T-cell (primary cell): ENCODE results near the gene IRF3. TPM values are rescaled to one million over a fixed set of nuclear protein-coding genes. Genes with fewer than 3 reads are reported as not detected.

Experiments used
- ATAC-seq, 4 experiments: fragments of 200-7000 bp in 3 of 4; fragments of 150-1000 bp in 1 of 4; cut with Tn5 transposase; replicated peaks in 1 of 4; 1 replicate in 3 of 4; 2 replicates in 1 of 4; pipeline ENCODE4 v1.10.0; 2021; ENCODE audit warnings: moderate library complexity in 3 of 4, mild to moderate bottlenecking in 2 of 4, moderate number of reproducible peaks in 1 of 4
- CTCF ChIA-PET, 2 donors: fragments of 300-600 bp; sonication (Branson Sonifier 250); formaldehyde crosslinking; loops; one replicate each; lab custom pipeline; 2022; ENCODE audit warnings: antibody characterized with exemption in 2 of 2; lab: Charles Lee
- POLR2A ChIA-PET, 2 donors: fragments of 300-600 bp; sonication (Branson Sonifier 250); formaldehyde crosslinking; loops; one replicate each; lab custom pipeline; 2022; ENCODE audit warnings: antibody characterized with exemption in 2 of 2; lab: Charles Lee
- DNase-seq, 35 experiments: peaks; one replicate each; pipeline versions ENCODE4 v3.0.0 to v3.0.0-alpha.2; 2013 to 2023
- H3K27ac ChIP-seq: one replicate; pipeline ENCODE4 v1.5.1; 2013; ENCODE audit warnings: low read length
- H3K27me3 ChIP-seq, 2 experiments: replicated peaks in 1 of 2; 1 replicate in 1 of 2; 2 replicates in 1 of 2; pipeline versions ENCODE4 v1.6.1 to v1.7.0; 2013; ENCODE audit warnings: low read length in 1 of 2, mixed read lengths in 1 of 2; ENCODE audit not compliant: control insufficient read depth in 2 of 2, insufficient read depth in 2 of 2; ENCODE audit errors: extremely low read depth in 1 of 2
- H3K36me3 ChIP-seq, 2 donors: 1 replicate in 1 of 2; 2 replicates in 1 of 2; pipeline versions ENCODE4 v1.6.1 to v1.7.0; 2013; ENCODE audit warnings: low read length in 1 of 2; ENCODE audit not compliant: control insufficient read depth in 2 of 2, insufficient read depth in 1 of 2; ENCODE audit errors: extremely low read depth in 1 of 2
- H3K4me1 ChIP-seq, 2 experiments: 1 replicate in 1 of 2; 2 replicates in 1 of 2; pipeline versions ENCODE4 v1.6.1 to v1.7.0; 2013; ENCODE audit warnings: low read length in 2 of 2, mixed read lengths in 1 of 2; ENCODE audit not compliant: insufficient read depth in 2 of 2, control insufficient read depth in 1 of 2; ENCODE audit errors: extremely low read depth in 1 of 2
- H3K4me3 ChIP-seq, 2 donors: 1 replicate in 1 of 2; 2 replicates in 1 of 2; pipeline versions ENCODE4 v1.5.1 to v1.7.0; 2013; ENCODE audit warnings: mild to moderate bottlenecking in 2 of 2, low read length in 1 of 2, moderate library complexity in 1 of 2; ENCODE audit not compliant: control insufficient read depth in 1 of 2; ENCODE audit errors: extremely low read depth in 1 of 2
- H3K9me3 ChIP-seq: 2 replicates; pipeline ENCODE4 v1.7.0; 2013
- H3K27ac Mint-ChIP-seq, 2 donors: one replicate each; pipeline ENCODE4 v1.8.0; 2020 to 2021; ENCODE audit warnings: mild to moderate bottlenecking in 2 of 2, mixed read lengths in 2 of 2
- H3K27me3 Mint-ChIP-seq, 2 donors: one replicate each; pipeline ENCODE4 v1.8.0; 2021 to 2022; ENCODE audit warnings: mixed read lengths in 2 of 2
- H3K36me3 Mint-ChIP-seq: one replicate; pipeline ENCODE4 v1.8.0; 2021; ENCODE audit warnings: mixed read lengths
- H3K4me1 Mint-ChIP-seq, 3 donors: one replicate each; pipeline ENCODE4 v1.8.0; 2020 to 2022; ENCODE audit warnings: mixed read lengths in 3 of 3, mild to moderate bottlenecking in 1 of 3
- H3K4me3 Mint-ChIP-seq, 3 donors: one replicate each; pipeline ENCODE4 v1.8.0; 2020 to 2022; ENCODE audit warnings: mild to moderate bottlenecking in 3 of 3, mixed read lengths in 3 of 3, moderate library complexity in 3 of 3
- H3K9me3 Mint-ChIP-seq, 3 donors: one replicate each; pipeline ENCODE4 v1.8.0; 2020 to 2022; ENCODE audit warnings: mixed read lengths in 3 of 3
- WGBS: methylation state at CpG from one replicate; pipeline ENCODE4 v1.1.5; 2013; ENCODE audit warnings: missing lambda C conversion rate; ENCODE audit not compliant: insufficient coverage; 5-methylcytosine and 5-hydroxymethylcytosine counted together
- total RNA-seq, 35 experiments: library from RNA in 6 of 35; stranded (reverse) in 6 of 35; fragments of 120-200 nt in 1 of 35; gene quantifications; one replicate each; pipeline versions ENCODE4 v1.2.1 to v1.2.4 and lab custom pipeline; 2013 to 2026

Gene IRF3
- total RNA-seq, 5 donors from 2014 or later (not counting 1 experiment from before 2014, with no cell fraction given) = 191 to 376 (median 350) TPM

DNA sequence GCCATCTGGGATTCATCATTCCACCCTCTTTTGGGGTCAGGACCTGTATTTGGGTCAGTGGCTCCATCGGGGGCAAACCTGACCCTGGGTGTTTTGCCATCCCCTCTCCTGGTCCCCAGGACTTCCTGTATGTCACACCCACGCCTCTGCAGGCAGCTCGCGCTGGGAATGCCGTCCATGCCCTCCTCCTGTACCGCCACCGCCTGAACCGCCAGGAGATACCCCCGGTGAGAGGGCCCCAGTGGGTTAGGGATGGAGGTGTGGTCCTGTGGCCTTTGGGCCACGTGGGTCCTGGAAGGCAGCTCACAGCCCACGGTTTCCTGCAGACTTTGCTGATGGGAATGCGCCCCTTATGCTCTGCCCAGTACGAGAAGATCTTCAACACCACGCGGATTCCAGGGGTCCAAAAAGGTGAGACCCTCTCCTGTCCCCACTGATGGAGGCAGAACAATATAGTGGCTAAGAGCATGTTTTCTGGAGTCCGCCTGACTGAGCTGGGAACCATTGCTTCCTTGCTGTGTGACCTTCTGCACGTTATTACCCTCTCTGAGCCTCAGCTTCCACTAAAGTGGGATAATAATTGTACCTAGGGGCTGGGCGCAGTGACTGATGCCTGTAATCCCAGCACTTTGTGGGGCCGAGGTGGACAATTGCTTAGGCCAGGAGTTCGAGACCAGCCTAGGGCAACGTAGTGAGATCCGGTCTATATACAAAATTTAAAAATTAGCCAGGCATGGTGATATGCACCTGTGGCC, 39.4 kb upstream of the IRF3 start:
- no peak overlapping the region for H3K27ac ChIP-seq
- Mint-ChIP-seq H3K27ac (no peak overlapping the region), H3K4me1 (no peaks in the 10 kb centered on the region), H3K9me3 (no peaks in the 10 kb centered on the region), H3K36me3 (peaks cover under 1% of the 10 kb centered on the region), H3K27me3 (peaks cover 7 to 8% of the 10 kb centered on the region in 2 donors), H3K4me3 (no peak overlapping the region)
- POLR2A ChIA-PET = no interaction called here
- no peak overlapping the region for H3K4me3 ChIP-seq
- WGBS = 83% methylated on average over 22 of the region's 22 CpGs
- H3K9me3 ChIP-seq = no peaks in the 10 kb centered on the region
- DNase-seq = no peak
- no peak for ATAC-seq
- H3K27me3 ChIP-seq = peaks cover 0 to 44% of the 10 kb centered on the region in 2 experiments
- H3K36me3 ChIP-seq = no peaks in the 10 kb centered on the region
- no peaks in the 10 kb centered on the region for H3K4me1 ChIP-seq
- CTCF ChIA-PET = no interaction called here

DNA sequence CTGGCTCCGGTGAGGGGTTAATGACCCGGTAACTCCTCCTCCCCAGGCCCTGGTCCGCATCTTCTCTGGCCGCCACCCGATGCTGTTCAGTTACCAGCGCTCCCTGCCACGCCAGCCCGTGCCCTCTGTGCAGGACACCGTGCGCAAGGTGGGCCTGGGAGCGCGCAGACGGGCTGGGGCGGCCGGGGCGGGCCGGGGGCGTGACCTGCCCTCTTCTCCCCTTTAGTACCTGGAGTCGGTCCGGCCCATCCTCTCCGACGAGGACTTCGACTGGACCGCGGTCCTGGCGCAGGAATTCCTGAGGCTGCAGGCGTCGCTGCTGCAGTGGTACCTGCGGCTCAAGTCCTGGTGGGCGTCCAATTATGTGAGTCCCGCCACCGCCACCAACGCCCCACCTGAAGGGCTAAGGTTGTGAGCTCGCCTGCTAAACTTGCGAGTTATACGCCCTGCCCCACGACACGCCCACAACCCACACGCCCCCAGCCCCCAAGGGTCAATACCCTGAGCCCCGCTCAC, 35.7 kb upstream of the IRF3 start:
- no peaks in the 10 kb centered on the region for H3K36me3 ChIP-seq
- ATAC-seq (peak in 1 of 4 experiments; percentile 29), DNase-seq (no peak)
- no peaks in the 10 kb centered on the region for H3K36me3 Mint-ChIP-seq
- no peaks in the 10 kb centered on the region for H3K4me1 ChIP-seq
- H3K4me3 Mint-ChIP-seq = no peak overlapping the region
- no peaks in the 10 kb centered on the region for H3K9me3 Mint-ChIP-seq
- H3K27ac Mint-ChIP-seq = no peak overlapping the region
- 44% methylated on average over 33 of the region's 40 CpGs for WGBS
- H3K4me3 ChIP-seq = no peak overlapping the region
- CTCF ChIA-PET = no interaction called here
- no peaks in the 10 kb centered on the region for H3K4me1 Mint-ChIP-seq
- peaks cover 0 to 6% of the 10 kb centered on the region in 2 donors for H3K27me3 Mint-ChIP-seq
- H3K27ac ChIP-seq = no peak overlapping the region
- H3K27me3 ChIP-seq = peaks cover 0 to 39% of the 10 kb centered on the region in 2 experiments
- no peaks in the 10 kb centered on the region for H3K9me3 ChIP-seq
- POLR2A ChIA-PET = no interaction called here

DNA sequence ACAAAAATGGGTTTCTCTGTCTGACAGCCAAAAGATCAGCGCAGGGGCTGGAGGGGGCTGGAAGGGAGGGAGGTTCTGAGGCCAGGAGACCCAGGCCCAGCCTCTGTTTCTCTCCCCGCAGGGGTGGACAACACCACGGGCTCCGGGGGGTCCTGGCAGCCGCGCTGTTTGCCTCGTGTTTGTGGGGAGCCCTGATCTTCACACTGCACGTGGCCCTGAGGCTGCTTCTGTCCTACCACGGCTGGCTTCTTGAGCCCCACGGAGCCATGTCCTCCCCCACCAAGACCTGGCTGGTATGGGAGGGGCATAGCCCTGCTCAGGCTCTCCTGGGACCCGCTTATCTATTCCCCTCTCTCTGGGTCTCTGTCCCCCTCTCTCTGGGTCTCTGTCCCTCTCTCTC, 34.9 kb upstream of the IRF3 start:
- H3K9me3 ChIP-seq = no peaks in the 10 kb centered on the region
- no peak overlapping the region for H3K4me3 ChIP-seq
- Mint-ChIP-seq H3K27ac (no peak overlapping the region), H3K4me3 (no peak overlapping the region), H3K9me3 (no peaks in the 10 kb centered on the region), H3K36me3 (no peaks in the 10 kb centered on the region), H3K4me1 (no peaks in the 10 kb centered on the region), H3K27me3 (peaks cover 0 to 6% of the 10 kb centered on the region in 2 donors)
- POLR2A ChIA-PET = no interaction called here
- DNase-seq (no peak), ATAC-seq (no peak)
- H3K4me1 ChIP-seq = no peaks in the 10 kb centered on the region
- H3K27ac ChIP-seq = no peak overlapping the region
- no peaks in the 10 kb centered on the region for H3K36me3 ChIP-seq
- WGBS = 49% methylated on average over 4 of the region's 11 CpGs
- H3K27me3 ChIP-seq = peaks cover 0 to 32% of the 10 kb centered on the region in 2 experiments
- CTCF ChIA-PET = no interaction called here

DNA sequence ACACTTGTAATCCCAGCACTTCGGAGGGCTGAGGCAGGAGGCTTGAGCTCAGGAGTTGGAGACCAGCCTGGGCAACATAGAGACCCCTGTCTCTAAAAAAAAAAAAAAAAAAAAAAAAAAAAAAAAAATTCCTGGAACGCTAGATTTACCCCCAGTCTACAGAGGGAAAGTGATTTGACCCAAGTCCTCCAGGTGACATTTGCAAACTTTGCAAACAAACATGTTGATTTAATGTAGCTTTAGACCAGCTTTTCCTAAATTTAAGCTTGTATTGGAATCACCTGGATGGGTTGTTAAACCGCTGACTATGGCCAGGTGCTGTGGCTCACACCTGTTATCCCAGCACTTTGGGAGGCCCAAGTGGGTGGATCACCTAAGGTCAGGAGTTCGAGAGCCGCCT, 33.7 kb upstream of the IRF3 start:
- H3K9me3 Mint-ChIP-seq = no peaks in the 10 kb centered on the region
- no peaks in the 10 kb centered on the region for H3K36me3 Mint-ChIP-seq
- ChIA-PET POLR2A (no interaction called here), CTCF (interaction anchor here in 1 of 2 donors (0.6 to 0.7 kb wide), 2 partner anchors 502 to 530 kb away, joined by 4 to 6 read pairs; no protein-coding TSS in a partner anchor)
- H3K27ac ChIP-seq = no peak overlapping the region
- H3K27me3 ChIP-seq = peaks cover 0 to 23% of the 10 kb centered on the region in 2 experiments
- peaks cover 0 to 6% of the 10 kb centered on the region in 2 donors for H3K27me3 Mint-ChIP-seq
- H3K4me3 ChIP-seq = no peak overlapping the region
- no peak for DNase-seq
- no peaks in the 10 kb centered on the region for H3K4me1 Mint-ChIP-seq
- no peaks in the 10 kb centered on the region for H3K9me3 ChIP-seq
- no peak for ATAC-seq
- H3K4me3 Mint-ChIP-seq = no peak overlapping the region
- 85% methylated on average over 4 of the region's 5 CpGs for WGBS
- H3K4me1 ChIP-seq = no peaks in the 10 kb centered on the region
- no peaks in the 10 kb centered on the region for H3K36me3 ChIP-seq
- H3K27ac Mint-ChIP-seq = no peak overlapping the region

DNA sequence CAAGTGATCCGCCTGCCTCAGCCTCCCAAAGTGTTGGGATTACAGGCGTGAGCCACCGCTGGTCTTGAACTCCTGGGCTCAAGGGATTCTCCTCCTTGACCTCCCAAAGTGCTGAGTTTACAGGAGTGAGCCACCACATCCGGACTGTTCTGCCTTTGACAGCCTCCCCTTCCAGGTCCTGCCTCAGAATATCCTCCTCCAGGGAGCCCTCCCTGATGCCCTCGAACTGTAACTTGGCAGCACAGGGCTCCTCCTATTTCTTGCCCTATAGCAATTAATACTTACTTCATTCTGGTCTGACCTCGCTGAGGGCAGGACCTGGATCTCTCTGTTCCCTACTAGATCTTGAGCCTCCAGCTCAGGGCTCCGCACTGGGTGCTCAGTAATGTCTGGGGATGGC, 31.2 kb upstream of the IRF3 start:
- CTCF ChIA-PET = no interaction called here
- no peak overlapping the region for H3K27ac Mint-ChIP-seq
- DNase-seq (no peak), ATAC-seq (no peak)
- POLR2A ChIA-PET = interaction anchor here in 1 of 2 donors (0.5 kb wide), 1 partner anchor 11 kb away, joined by 3 read pairs; no protein-coding TSS in a partner anchor
- Histone ChIP-seq H3K27ac (no peak overlapping the region), H3K4me1 (peaks cover 0 to under 1% of the 10 kb centered on the region in 2 experiments), H3K9me3 (no peaks in the 10 kb centered on the region), H3K36me3 (no peaks in the 10 kb centered on the region), H3K27me3 (peaks cover 0 to 30% of the 10 kb centered on the region in 2 experiments), H3K4me3 (no peak overlapping the region)
- H3K4me3 Mint-ChIP-seq = no peak overlapping the region
- peaks cover 0 to 14% of the 10 kb centered on the region in 2 donors for H3K27me3 Mint-ChIP-seq
- no peaks in the 10 kb centered on the region for H3K9me3 Mint-ChIP-seq
- peaks cover 0 to 3% (median 0%) of the 10 kb centered on the region in 3 donors for H3K4me1 Mint-ChIP-seq
- 82% methylated on average over 5 of the region's 7 CpGs for WGBS
- H3K36me3 Mint-ChIP-seq = no peaks in the 10 kb centered on the region

DNA sequence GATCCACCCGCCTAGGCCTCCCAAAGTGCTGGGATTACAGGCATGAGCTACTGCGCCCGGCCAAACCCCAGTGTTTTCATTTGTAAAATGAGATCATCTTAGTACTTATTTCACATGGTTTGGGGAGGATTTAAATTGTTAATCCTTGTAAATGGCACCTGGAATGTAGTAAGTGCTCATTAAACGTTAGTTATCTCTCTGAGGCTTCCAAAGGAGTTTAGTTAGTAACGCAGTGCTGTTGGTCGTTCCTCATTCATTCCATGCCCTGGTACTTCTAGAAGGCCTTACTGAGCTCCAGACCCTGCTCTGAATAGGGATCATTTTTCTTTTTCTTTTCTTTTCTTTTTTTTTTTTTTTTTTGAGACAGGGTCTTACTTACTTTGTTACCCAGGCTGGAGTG, 30.5 kb upstream of the IRF3 start:
- H3K9me3 Mint-ChIP-seq = no peaks in the 10 kb centered on the region
- ChIA-PET CTCF (no interaction called here), POLR2A (interaction anchor here (0.5 to 0.6 kb wide), 2 partner anchors 11 to 31 kb away, joined by 3 read pairs; partner anchors contain the start of genes BCL2L12 (in 1 of the 2) and IRF3 (in 1 of the 2))
- no peaks in the 10 kb centered on the region for H3K36me3 ChIP-seq
- peaks cover 4 to 9% (median 6%) of the 10 kb centered on the region in 3 donors for H3K4me1 Mint-ChIP-seq
- no peaks in the 10 kb centered on the region for H3K9me3 ChIP-seq
- H3K27me3 ChIP-seq = peaks cover 3 to 34% of the 10 kb centered on the region in 2 experiments
- H3K27me3 Mint-ChIP-seq = peaks cover 0 to 18% of the 10 kb centered on the region in 2 donors
- no peak overlapping the region for H3K4me3 Mint-ChIP-seq
- no peak overlapping the region for H3K27ac ChIP-seq
- ATAC-seq = no peak
- DNase-seq = no peak
- no CpG with 5 or more reads among the region's 6 CpGs for WGBS
- peaks cover 4 to 8% of the 10 kb centered on the region in 2 experiments for H3K4me1 ChIP-seq
- no peak overlapping the region for H3K27ac Mint-ChIP-seq
- no peaks in the 10 kb centered on the region for H3K36me3 Mint-ChIP-seq
- H3K4me3 ChIP-seq = no peak overlapping the region
